ENCODE data around the gene PLAU. TPM values are rescaled to one million over a fixed set of nuclear protein-coding genes. Genes with fewer than 3 reads are reported as not detected.

Gene PLAU
- total and polyA plus RNA-seq, 2 of the 13 experiments (the other 11 are each of a cell fraction or from before 2014, with no cell fraction given): 0.45 to 11.2 TPM

DNA sequence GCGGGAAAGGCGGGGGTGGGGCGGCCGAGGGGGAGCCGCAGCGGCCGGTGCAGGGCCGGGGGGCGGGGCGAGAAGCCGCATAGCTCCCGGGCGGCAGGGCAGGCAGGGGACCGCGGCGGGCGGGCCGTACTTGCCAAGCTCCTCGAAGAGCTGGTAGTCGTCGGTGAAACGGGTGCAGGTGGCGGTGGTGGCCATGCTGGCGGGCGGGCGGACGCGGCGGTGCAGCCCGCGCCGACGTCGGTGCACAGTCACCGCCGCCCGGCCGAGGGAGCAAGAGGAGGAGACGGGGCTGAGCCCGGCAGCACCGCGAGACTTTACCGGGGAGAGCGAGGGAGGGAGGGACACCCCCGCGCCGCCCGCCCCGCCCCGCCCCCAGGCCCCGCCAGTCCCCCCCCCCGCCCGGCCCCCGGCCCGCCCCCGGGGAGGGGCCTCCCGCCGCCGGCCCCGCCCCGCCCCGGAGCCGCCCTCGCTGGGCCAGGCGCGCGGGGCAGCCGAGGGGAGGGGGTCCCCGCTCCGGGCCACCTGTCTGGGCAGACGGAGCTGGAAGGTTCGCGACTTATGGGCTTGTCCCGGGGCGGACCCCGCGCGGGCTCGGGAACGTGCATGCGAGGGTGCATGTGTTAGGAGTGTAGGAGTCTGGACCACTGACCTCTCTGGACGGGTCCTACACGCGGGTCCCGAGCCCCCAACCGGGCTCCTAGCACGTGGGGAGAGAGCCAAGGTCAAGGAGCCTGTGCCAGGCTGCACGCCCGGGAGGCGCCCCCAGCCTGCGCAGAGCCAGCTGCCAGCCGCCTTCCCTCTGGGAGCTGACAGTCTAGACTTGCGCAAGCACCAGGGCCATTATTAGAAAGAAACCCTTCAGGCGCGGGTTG lies 36.4 kb upstream of the PLAU start, which contains the start of gene CAMK2G (continued):
- TF ChIP-seq, protein P1, sequence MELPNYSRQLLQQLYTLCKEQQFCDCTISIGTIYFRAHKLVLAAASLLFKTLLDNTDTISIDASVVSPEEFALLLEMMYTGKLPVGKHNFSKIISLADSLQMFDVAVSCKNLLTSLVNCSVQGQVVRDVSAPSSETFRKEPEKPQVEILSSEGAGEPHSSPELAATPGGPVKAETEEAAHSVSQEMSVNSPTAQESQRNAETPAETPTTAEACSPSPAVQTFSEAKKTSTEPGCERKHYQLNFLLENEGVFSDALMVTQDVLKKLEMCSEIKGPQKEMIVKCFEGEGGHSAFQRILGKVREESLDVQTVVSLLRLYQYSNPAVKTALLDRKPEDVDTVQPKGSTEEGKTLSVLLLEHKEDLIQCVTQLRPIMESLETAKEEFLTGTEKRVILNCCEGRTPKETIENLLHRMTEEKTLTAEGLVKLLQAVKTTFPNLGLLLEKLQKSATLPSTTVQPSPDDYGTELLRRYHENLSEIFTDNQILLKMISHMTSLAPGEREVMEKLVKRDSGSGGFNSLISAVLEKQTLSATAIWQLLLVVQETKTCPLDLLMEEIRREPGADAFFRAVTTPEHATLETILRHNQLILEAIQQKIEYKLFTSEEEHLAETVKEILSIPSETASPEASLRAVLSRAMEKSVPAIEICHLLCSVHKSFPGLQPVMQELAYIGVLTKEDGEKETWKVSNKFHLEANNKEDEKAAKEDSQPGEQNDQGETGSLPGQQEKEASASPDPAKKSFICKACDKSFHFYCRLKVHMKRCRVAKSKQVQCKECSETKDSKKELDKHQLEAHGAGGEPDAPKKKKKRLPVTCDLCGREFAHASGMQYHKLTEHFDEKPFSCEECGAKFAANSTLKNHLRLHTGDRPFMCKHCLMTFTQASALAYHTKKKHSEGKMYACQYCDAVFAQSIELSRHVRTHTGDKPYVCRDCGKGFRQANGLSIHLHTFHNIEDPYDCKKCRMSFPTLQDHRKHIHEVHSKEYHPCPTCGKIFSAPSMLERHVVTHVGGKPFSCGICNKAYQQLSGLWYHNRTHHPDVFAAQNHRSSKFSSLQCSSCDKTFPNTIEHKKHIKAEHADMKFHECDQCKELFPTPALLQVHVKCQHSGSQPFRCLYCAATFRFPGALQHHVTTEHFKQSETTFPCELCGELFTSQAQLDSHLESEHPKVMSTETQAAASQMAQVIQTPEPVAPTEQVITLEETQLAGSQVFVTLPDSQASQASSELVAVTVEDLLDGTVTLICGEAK (IDR thresholded peaks at IDR 0.05): no peak
- TF ChIP-seq, protein P1 (CRISPR knock-in tag; IDR thresholded peaks at IDR 0.05): 0 out of 2 replicates have a peak, but pooled peaks have one; percentile 25
- TF ChIP-seq, protein P2, sequence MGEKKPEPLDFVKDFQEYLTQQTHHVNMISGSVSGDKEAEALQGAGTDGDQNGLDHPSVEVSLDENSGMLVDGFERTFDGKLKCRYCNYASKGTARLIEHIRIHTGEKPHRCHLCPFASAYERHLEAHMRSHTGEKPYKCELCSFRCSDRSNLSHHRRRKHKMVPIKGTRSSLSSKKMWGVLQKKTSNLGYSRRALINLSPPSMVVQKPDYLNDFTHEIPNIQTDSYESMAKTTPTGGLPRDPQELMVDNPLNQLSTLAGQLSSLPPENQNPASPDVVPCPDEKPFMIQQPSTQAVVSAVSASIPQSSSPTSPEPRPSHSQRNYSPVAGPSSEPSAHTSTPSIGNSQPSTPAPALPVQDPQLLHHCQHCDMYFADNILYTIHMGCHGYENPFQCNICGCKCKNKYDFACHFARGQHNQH (CRISPR knock-in tag; IDR thresholded peaks at IDR 0.05): peak; percentile 39; the same call in 1 of the 2 replicates
- TF ChIP-seq ATF1 (CRISPR knock-in tag; IDR thresholded peaks at IDR 0.05): no peak
- no peak for TF ChIP-seq FOXA3 (CRISPR knock-in tag; IDR thresholded peaks at IDR 0.05)
- no peak for TF ChIP-seq ZNF678 (CRISPR knock-in tag; IDR thresholded peaks at IDR 0.05)
- no peak for TF ChIP-seq MBD4 (IDR thresholded peaks at IDR 0.05; ENCODE audit: borderline replicate concordance, low read length)
- TF ChIP-seq, protein P3, sequence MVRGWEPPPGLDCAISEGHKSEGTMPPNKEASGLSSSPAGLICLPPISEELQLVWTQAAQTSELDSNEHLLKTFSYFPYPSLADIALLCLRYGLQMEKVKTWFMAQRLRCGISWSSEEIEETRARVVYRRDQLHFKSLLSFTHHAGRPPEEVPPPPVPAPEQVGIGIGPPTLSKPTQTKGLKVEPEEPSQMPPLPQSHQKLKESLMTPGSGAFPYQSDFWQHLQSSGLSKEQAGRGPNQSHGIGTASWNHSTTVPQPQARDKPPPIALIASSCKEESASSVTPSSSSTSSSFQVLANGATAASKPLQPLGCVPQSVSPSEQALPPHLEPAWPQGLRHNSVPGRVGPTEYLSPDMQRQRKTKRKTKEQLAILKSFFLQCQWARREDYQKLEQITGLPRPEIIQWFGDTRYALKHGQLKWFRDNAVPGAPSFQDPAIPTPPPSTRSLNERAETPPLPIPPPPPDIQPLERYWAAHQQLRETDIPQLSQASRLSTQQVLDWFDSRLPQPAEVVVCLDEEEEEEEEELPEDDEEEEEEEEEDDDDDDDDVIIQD (CRISPR knock-in tag; IDR thresholded peaks at IDR 0.05; ENCODE audit: low read depth): no peak
- TF ChIP-seq, protein P4, sequence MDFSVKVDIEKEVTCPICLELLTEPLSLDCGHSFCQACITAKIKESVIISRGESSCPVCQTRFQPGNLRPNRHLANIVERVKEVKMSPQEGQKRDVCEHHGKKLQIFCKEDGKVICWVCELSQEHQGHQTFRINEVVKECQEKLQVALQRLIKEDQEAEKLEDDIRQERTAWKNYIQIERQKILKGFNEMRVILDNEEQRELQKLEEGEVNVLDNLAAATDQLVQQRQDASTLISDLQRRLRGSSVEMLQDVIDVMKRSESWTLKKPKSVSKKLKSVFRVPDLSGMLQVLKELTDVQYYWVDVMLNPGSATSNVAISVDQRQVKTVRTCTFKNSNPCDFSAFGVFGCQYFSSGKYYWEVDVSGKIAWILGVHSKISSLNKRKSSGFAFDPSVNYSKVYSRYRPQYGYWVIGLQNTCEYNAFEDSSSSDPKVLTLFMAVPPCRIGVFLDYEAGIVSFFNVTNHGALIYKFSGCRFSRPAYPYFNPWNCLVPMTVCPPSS (IDR thresholded peaks at IDR 0.05): no peak
- no peak for TF ChIP-seq TEAD2 (CRISPR knock-in tag; IDR thresholded peaks at IDR 0.05)
- no peak for TF ChIP-seq AGO1 (IDR thresholded peaks at IDR 0.05; ENCODE audit: low read depth, low read length, poor library complexity, severe bottlenecking)
- TF ChIP-seq NFKBIZ (CRISPR knock-in tag; IDR thresholded peaks at IDR 0.05): no peak
